B cell (primary cell): ENCODE measurements around the gene LNX1. TPM values are rescaled to one million over a fixed set of nuclear protein-coding genes. Genes with fewer than 3 reads are reported as not detected.

Experiments used
- ATAC-seq: fragments of 200-7000 bp; cut with Tn5 transposase; one replicate; pipeline ENCODE4 v1.10.0; 2021; ENCODE audit warnings: low read depth, mild to moderate bottlenecking, moderate number of reproducible peaks, moderate library complexity
- CTCF ChIA-PET: fragments of 350-600 bp; sonication (Branson Sonifier 250); formaldehyde crosslinking; loops from one replicate; lab custom pipeline; 2021; ENCODE audit warnings: antibody characterized with exemption, inconsistent platforms; lab: Charles Lee
- POLR2A ChIA-PET: fragments of 350-600 bp; sonication (Branson Sonifier 250); formaldehyde crosslinking; loops from one replicate; lab custom pipeline; 2021; ENCODE audit warnings: antibody characterized with exemption; lab: Charles Lee
- DNase-seq: peaks from one replicate; pipeline ENCODE4 v3.0.0; 2013
- H2AFZ ChIP-seq: 2 replicates; pipeline ENCODE4 v1.6.1; 2012; ENCODE audit warnings: mild to moderate bottlenecking, low read depth, low read length; ENCODE audit not compliant: insufficient read depth, poor library complexity, severe bottlenecking
- H3K27ac ChIP-seq, 2 donors: 1 replicate in 1 of 2; 2 replicates in 1 of 2; pipeline ENCODE4 v1.5.1; 2012 to 2013; ENCODE audit warnings: low read length in 2 of 2, mild to moderate bottlenecking in 2 of 2, moderate library complexity in 1 of 2
- H3K27me3 ChIP-seq, 4 experiments: fragments of 200-600 bp in 1 of 4; sonication (generic) in 1 of 4; replicated peaks in 1 of 4; 1 replicate in 2 of 4; 2 replicates in 2 of 4; pipeline versions ENCODE4 v1.6.1 to v1.7.0; 2013 to 2016; ENCODE audit warnings: low read length in 3 of 4, mild to moderate bottlenecking in 2 of 4, mixed read lengths in 1 of 4, moderate library complexity in 1 of 4; ENCODE audit not compliant: insufficient read depth in 4 of 4, control insufficient read depth in 3 of 4; ENCODE audit errors: control extremely low read depth in 1 of 4
- H3K36me3 ChIP-seq, 2 experiments: replicated peaks in 1 of 2; 1 replicate in 1 of 2; 2 replicates in 1 of 2; pipeline versions ENCODE4 v1.6.1 to v1.7.1; 2013; ENCODE audit warnings: low read length in 1 of 2; ENCODE audit not compliant: insufficient read depth in 2 of 2, control insufficient read depth in 1 of 2; ENCODE audit errors: control extremely low read depth in 1 of 2, extremely low read depth in 1 of 2
- H3K4me1 ChIP-seq, 2 donors: fragments of 200-600 bp in 1 of 2; sonication (generic) in 1 of 2; 1 replicate in 1 of 2; 2 replicates in 1 of 2; pipeline versions ENCODE4 v1.5.1 to v1.6.1; 2013 to 2017; ENCODE audit warnings: low read length in 2 of 2; ENCODE audit not compliant: control insufficient read depth in 2 of 2, insufficient read depth in 2 of 2
- H3K4me2 ChIP-seq: replicated peaks from 2 replicates; pipeline ENCODE3; 2012; ENCODE audit warnings: mild to moderate bottlenecking, low read depth, low read length; ENCODE audit not compliant: poor library complexity, severe bottlenecking
- H3K4me3 ChIP-seq, 5 experiments: fragments of 200-600 bp in 1 of 5; sonication (generic) in 1 of 5; 1 replicate in 3 of 5; 2 replicates in 2 of 5; pipeline versions ENCODE4 v1.5.1 to v1.7.0; 2011 to 2016; ENCODE audit warnings: low read length in 4 of 5, mild to moderate bottlenecking in 4 of 5, low read depth in 2 of 5, control low read depth in 1 of 5, moderate library complexity in 1 of 5; ENCODE audit not compliant: insufficient read depth in 1 of 5; ENCODE audit errors: control extremely low read depth in 1 of 5, extremely low read depth in 1 of 5
- H3K79me2 ChIP-seq: fragments of 200-600 bp; sonication (generic); one replicate; pipeline ENCODE4 v1.6.0; 2016; ENCODE audit warnings: low read length; ENCODE audit not compliant: control insufficient read depth, insufficient read depth
- H3K9ac ChIP-seq: fragments of 200-600 bp; sonication (generic); 2 replicates; pipeline ENCODE4 v1.6.1; 2017; ENCODE audit warnings: mild to moderate bottlenecking, low read length, moderate library complexity
- H3K9me3 ChIP-seq, 3 donors: one replicate each; pipeline versions ENCODE4 v1.6.1 to v1.7.1; 2013; ENCODE audit warnings: low read length in 2 of 3; ENCODE audit not compliant: control insufficient read depth in 2 of 3, insufficient read depth in 1 of 3; ENCODE audit errors: control extremely low read depth in 1 of 3
- H4K20me1 ChIP-seq: 2 replicates; pipeline ENCODE4 v1.6.0; 2012; ENCODE audit warnings: mild to moderate bottlenecking, low read length; ENCODE audit not compliant: insufficient read depth, control insufficient read depth, poor library complexity, severe bottlenecking
- H3K27ac Mint-ChIP-seq: one replicate; pipeline ENCODE4 v1.8.0; 2021; ENCODE audit warnings: mixed read lengths
- H3K27me3 Mint-ChIP-seq: one replicate; pipeline ENCODE4 v1.8.0; 2021; ENCODE audit warnings: mixed read lengths
- H3K4me1 Mint-ChIP-seq: one replicate; pipeline ENCODE4 v1.8.0; 2021; ENCODE audit warnings: mixed read lengths
- H3K4me3 Mint-ChIP-seq: one replicate; pipeline ENCODE4 v1.8.0; 2021; ENCODE audit warnings: mixed read lengths
- H3K9me3 Mint-ChIP-seq: one replicate; pipeline ENCODE4 v1.8.0; 2022; ENCODE audit warnings: mixed read lengths; ENCODE audit not compliant: insufficient read depth
- EZH2 ChIP-seq: IDR thresholded peaks from 2 replicates; pipeline ENCODE4 v1.6.1; 2012; ENCODE audit warnings: borderline replicate concordance, low read depth, mild to moderate bottlenecking, moderate library complexity, low read length; ENCODE audit not compliant: insufficient read depth, poor library complexity, severe bottlenecking
- WGBS: methylation state at CpG from one replicate; pipeline ENCODE4 v1.1.5; 2013; ENCODE audit warnings: missing lambda C conversion rate; ENCODE audit not compliant: insufficient coverage; 5-methylcytosine and 5-hydroxymethylcytosine counted together
- intact Hi-C: fragments of 100-400 bp; cut with micrococcal nuclease; formaldehyde crosslinking; loops from one replicate; pipeline ENCODE4 v1.10.0; 2022
- polyA plus RNA-seq: library from polyadenylated mRNA; depleted of rRNA; stranded (reverse); fragments of >200 nt; gene quantifications from 2 replicates; pipeline ENCODE4 v1.2.3, GENCODE V29; 2012
- total RNA-seq, 2 donors: library from RNA; stranded (reverse); fragments of 120-200 nt in 1 of 2; gene quantifications; 1 replicate in 1 of 2; 2 replicates in 1 of 2; pipeline versions ENCODE4 v1.2.3 to v1.2.4, GENCODE V29; 2013 to 2022
- TF ChIP-seq, protein P1 (sequence below): fragments of 200-600 bp; IDR thresholded peaks from one replicate; pipeline ENCODE4 v1.8.0; 2022; ENCODE audit warnings: antibody characterized with exemption, mild to moderate bottlenecking

The LNX1 gene
- total and polyA plus RNA-seq, 2 donors (not counting 1 experiment from before 2014, with no cell fraction given): not detected

DNA sequence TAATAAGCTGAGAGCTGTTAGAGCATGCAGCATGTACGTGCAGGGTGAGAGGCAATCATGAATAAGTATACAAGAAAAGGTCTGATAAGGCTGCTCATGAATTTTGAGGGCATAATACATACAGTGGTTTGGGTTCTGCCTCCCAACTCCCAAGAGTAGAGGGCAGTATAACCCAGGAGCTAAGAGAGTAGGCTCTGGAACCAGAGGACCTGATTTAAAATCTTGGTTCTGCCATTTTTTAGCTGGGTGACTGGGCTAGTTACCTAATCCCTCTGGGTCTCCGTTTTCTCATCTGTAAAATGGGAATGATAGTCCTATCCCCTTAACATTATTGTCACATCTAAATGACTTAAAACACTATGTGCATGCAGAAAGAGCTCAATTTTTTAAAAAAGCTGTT is 85.3 kb downstream of the LNX1 start:
- H3K36me3 ChIP-seq: no peaks in the 10 kb centered on the region
- POLR2A ChIA-PET: no interaction called here
- H3K4me3 Mint-ChIP-seq: no peak overlapping the region
- H4K20me1 ChIP-seq: no peaks in the 10 kb centered on the region
- H3K27me3 ChIP-seq: peaks cover 0 to 2% (median 0%) of the 10 kb centered on the region in 4 experiments
- no peaks in the 10 kb centered on the region for H3K79me2 ChIP-seq
- TF ChIP-seq, protein P1, sequence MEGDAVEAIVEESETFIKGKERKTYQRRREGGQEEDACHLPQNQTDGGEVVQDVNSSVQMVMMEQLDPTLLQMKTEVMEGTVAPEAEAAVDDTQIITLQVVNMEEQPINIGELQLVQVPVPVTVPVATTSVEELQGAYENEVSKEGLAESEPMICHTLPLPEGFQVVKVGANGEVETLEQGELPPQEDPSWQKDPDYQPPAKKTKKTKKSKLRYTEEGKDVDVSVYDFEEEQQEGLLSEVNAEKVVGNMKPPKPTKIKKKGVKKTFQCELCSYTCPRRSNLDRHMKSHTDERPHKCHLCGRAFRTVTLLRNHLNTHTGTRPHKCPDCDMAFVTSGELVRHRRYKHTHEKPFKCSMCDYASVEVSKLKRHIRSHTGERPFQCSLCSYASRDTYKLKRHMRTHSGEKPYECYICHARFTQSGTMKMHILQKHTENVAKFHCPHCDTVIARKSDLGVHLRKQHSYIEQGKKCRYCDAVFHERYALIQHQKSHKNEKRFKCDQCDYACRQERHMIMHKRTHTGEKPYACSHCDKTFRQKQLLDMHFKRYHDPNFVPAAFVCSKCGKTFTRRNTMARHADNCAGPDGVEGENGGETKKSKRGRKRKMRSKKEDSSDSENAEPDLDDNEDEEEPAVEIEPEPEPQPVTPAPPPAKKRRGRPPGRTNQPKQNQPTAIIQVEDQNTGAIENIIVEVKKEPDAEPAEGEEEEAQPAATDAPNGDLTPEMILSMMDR: no peak
- TF ChIP-seq EZH2: no peak
- H3K4me3 ChIP-seq: no peak overlapping the region
- no peaks in the 10 kb centered on the region for H3K4me1 Mint-ChIP-seq
- peaks cover 11% of the 10 kb centered on the region for H3K27me3 Mint-ChIP-seq
- intact Hi-C loops: no loop called here
- ATAC-seq: no peak
- no peak overlapping the region for H3K9ac ChIP-seq
- H3K4me2 ChIP-seq: no peak overlapping the region
- no peaks in the 10 kb centered on the region for H3K9me3 ChIP-seq
- no peak for DNase-seq
- no peaks in the 10 kb centered on the region for H3K4me1 ChIP-seq
- 100% methylated on average over 1 of the region's 2 CpGs for WGBS
- CTCF ChIA-PET: no interaction called here
- H3K9me3 Mint-ChIP-seq: no peaks in the 10 kb centered on the region
- H3K27ac Mint-ChIP-seq: peak overlapping the region; percentile 4
- H2AFZ ChIP-seq: no peak overlapping the region
- no peak overlapping the region for H3K27ac ChIP-seq

DNA sequence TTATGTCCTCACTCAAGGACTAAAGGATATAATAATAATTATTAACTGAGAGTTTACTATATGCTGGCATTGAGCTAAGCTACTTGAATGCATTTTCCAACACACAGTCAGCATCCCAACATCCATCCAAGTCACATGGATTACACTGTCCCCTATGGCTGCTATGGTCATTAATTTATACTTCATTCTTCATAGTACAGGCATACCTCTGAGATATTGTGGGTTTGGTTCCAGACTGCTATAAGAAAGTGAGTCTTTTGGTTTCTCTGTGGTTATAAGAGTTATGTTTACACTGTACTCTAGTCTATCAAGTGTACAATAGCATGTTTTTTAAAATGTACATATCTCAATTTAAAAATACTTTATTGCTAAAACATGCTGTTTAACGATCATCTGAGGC is 89.2 kb downstream of the LNX1 start:
- H3K36me3 ChIP-seq: no peaks in the 10 kb centered on the region
- Mint-ChIP-seq H3K4me1 (no peaks in the 10 kb centered on the region), H3K27ac (no peak overlapping the region), H3K4me3 (no peak overlapping the region), H3K9me3 (no peaks in the 10 kb centered on the region), H3K27me3 (peaks cover 4% of the 10 kb centered on the region)
- H3K4me2 ChIP-seq: no peak overlapping the region
- intact Hi-C loops: no loop called here
- H4K20me1 ChIP-seq: no peaks in the 10 kb centered on the region
- DNase-seq: no peak
- CTCF ChIA-PET: no interaction called here
- TF ChIP-seq EZH2: no peak
- TF ChIP-seq, protein P1: no peak
- H3K9ac ChIP-seq: no peak overlapping the region
- no peak for ATAC-seq
- H2AFZ ChIP-seq: no peak overlapping the region
- no peak overlapping the region for H3K27ac ChIP-seq
- no CpG with 5 or more reads among the region's 1 CpG for WGBS
- POLR2A ChIA-PET: no interaction called here
- H3K79me2 ChIP-seq: no peaks in the 10 kb centered on the region
- no peak overlapping the region for H3K4me3 ChIP-seq
- no peaks in the 10 kb centered on the region for H3K4me1 ChIP-seq
- no peaks in the 10 kb centered on the region for H3K27me3 ChIP-seq
- no peaks in the 10 kb centered on the region for H3K9me3 ChIP-seq
